K562 (cell line): ENCODE measurements around the gene CD4. TPM values are rescaled to one million over a fixed set of nuclear protein-coding genes. Genes with fewer than 3 reads are reported as not detected.

Source experiments
- ADNP ChIP-seq: fragments of 200-800 bp; sonication (Bioruptor generic); IDR thresholded peaks from 2 replicates; pipeline ENCODE4 v1.6.1; 2016; ENCODE audit warnings: missing genetic modification characterization, missing compliant biosample characterization
- ARID3B ChIP-seq: fragments of 250-450 bp; sonication (Bioruptor Pico); IDR thresholded peaks from 2 replicates; pipeline ENCODE4 v1.4.0; 2020; ENCODE audit warnings: borderline replicate concordance
- CHD2 ChIP-seq: IDR thresholded peaks from 2 replicates; pipeline ENCODE4 v1.6.1; 2011; ENCODE audit warnings: low read depth, low read length
- FOXP4 ChIP-seq: sonication (generic); formaldehyde crosslinking; IDR thresholded peaks from 2 replicates; pipeline ENCODE4 v1.8.0; 2022; ENCODE audit warnings: mild to moderate bottlenecking, missing genetic modification reagents, borderline replicate concordance
- KAT8 ChIP-seq: fragments of 450-650 bp; IDR thresholded peaks from 2 replicates; pipeline ENCODE4 v1.6.1; 2016; ENCODE audit warnings: low read depth, mild to moderate bottlenecking
- REST ChIP-seq, 2 experiments: fragments of 450-650 bp; formaldehyde crosslinking in 1 of 2; IDR thresholded peaks; 2 replicates each; pipeline versions ENCODE4 v1.4.0 to v1.6.1; 2014 to 2020; ENCODE audit warnings: mild to moderate bottlenecking in 2 of 2, borderline replicate concordance in 1 of 2, low read depth in 1 of 2
- SMAD2 ChIP-seq: fragments of 150-350 bp; IDR thresholded peaks from 2 replicates; pipeline ENCODE4 v1.6.1; 2014; ENCODE audit warnings: low read depth, mild to moderate bottlenecking, low read length
- TAL1 ChIP-seq: fragments of 450-650 bp; IDR thresholded peaks from 2 replicates; pipeline ENCODE4 v1.6.1; 2016; ENCODE audit warnings: mild to moderate bottlenecking
- ZFX ChIP-seq: sonication (generic); formaldehyde crosslinking; IDR thresholded peaks from 2 replicates; pipeline ENCODE4 v1.8.0; 2022; ENCODE audit warnings: mild to moderate bottlenecking, missing genetic modification reagents, moderate library complexity
- ZHX1 ChIP-seq: fragments of 150-350 bp; conservative IDR thresholded peaks from 2 replicates; pipeline ENCODE4 v1.6.1; 2014; ENCODE audit warnings: low read length
- ZNF282 ChIP-seq: sonication (generic); formaldehyde crosslinking; IDR thresholded peaks from 2 replicates; pipeline ENCODE4 v1.8.1; 2023; ENCODE audit warnings: missing genetic modification reagents
- polyA plus RNA-seq, 8 experiments: library from polyadenylated mRNA; depleted of rRNA in 4 of 8; stranded (reverse) in 5 of 8; unstranded in 3 of 8; fragments of >200 nt; fragmentation: Nextera tagmentation in 2 of 8; fragmentation: Illumina TruSeq in 1 of 8; extraction: Ambion mirVana in 2 of 8; extraction: Trizol in 1 of 8; gene quantifications; 2 replicates each; pipeline versions ENCODE4 v1.2.1 to v1.2.3, GENCODE V29; 2011 to 2014; ENCODE audit warnings: inconsistent platforms in 1 of 8, missing spikeins in 1 of 8
- total RNA-seq, 7 experiments: library from RNA; depleted of rRNA in 6 of 7; stranded (reverse); fragments of >200 nt in 6 of 7; fragmentation: Illumina TruSeq in 2 of 7; extraction: Trizol in 2 of 7; gene quantifications; 2 replicates each; pipeline versions ENCODE4 v1.2.1 to v1.2.3, GENCODE V29; 2011 to 2021; ENCODE audit warnings: low replicate concordance in 1 of 7

The CD4 gene
- total and polyA plus RNA-seq, 9 of the 15 experiments (the other 6 are each of a cell fraction or from before 2014, with no cell fraction given), result 0.06 to 0.27 (median 0.09) TPM; not detected in 5

GRCh38 chr12:6778574-6779550 lies 10.5 kb upstream of the CD4 start (continued):
- TF ChIP-seq REST (IDR thresholded peaks at IDR 0.05; ENCODE audit: borderline replicate concordance) (peak; percentile 94), REST (CRISPR knock-in tag; IDR thresholded peaks at IDR 0.05; ENCODE audit: low read depth) (no peak), FOXP4 (CRISPR knock-in tag) (no peak), SMAD2 (no peak), ZNF282 (no peak), ADNP (tag) (no peak), ZHX1 (0 out of 2 replicates have a peak, but pooled peaks have one; percentile 57), ARID3B (CRISPR knock-in tag) (no peak), CHD2 (peak; percentile 62), KAT8 (no peak), TAL1 (no peak), ZFX (CRISPR knock-in tag) (peak; percentile 55)
